Adrenal gland (tissue), 12 donors: ENCODE results near the gene ZNF516. TPM values are rescaled to one million over a fixed set of nuclear protein-coding genes. Genes with fewer than 3 reads are reported as not detected.

Experiments used
- DNase-seq, 7 donors: peaks; one replicate each; pipeline ENCODE4 v3.0.0-alpha.2; 2019 to 2020
- H3K27ac ChIP-seq, 5 donors: fragments of 200-600 bp; sonication (generic) in 4 of 5; 1 replicate in 3 of 5; 2 replicates in 2 of 5; pipeline versions ENCODE4 v1.5.1 to v1.8.0; 2016 to 2020; ENCODE audit warnings: mild to moderate bottlenecking in 1 of 5
- H3K27me3 ChIP-seq: fragments of 200-600 bp; 2 replicates; pipeline ENCODE4 v1.8.0; 2021
- H3K36me3 ChIP-seq, 2 donors: fragments of 200-600 bp; replicated peaks in 1 of 2; 1 replicate in 1 of 2; 2 replicates in 1 of 2; pipeline versions ENCODE4 v1.5.1 to v1.8.0; 2018 to 2022
- H3K4me1 ChIP-seq, 2 donors: fragments of 200-600 bp; replicated peaks in 1 of 2; 1 replicate in 1 of 2; 2 replicates in 1 of 2; pipeline versions ENCODE4 v1.5.1 to v1.8.0; 2018 to 2021
- H3K4me3 ChIP-seq, 4 donors: fragments of 200-600 bp; sonication (generic) in 3 of 4; one replicate each; pipeline ENCODE4 v1.5.1; 2016 to 2018
- H3K9me3 ChIP-seq, 3 donors: fragments of 200-600 bp; sonication (generic) in 1 of 3; replicated peaks in 1 of 3; 1 replicate in 2 of 3; 2 replicates in 1 of 3; pipeline versions ENCODE4 v1.5.1 to v1.8.0; 2016 to 2021
- POLR2A ChIP-seq, 2 donors: fragments of 450-650 bp; IDR thresholded peaks; one replicate each; pipeline ENCODE4 v1.6.1; 2017; ENCODE audit warnings: antibody characterized with exemption in 2 of 2, mild to moderate bottlenecking in 2 of 2, moderate library complexity in 1 of 2
- WGBS, 4 donors: extraction: QIAGEN DNeasy Blood & Tissue Kit in 2 of 4; methylation state at CpG; one replicate each; pipeline versions ENCODE4 v1.1.5 to v1.1.7; 2013 to 2017; 5-methylcytosine and 5-hydroxymethylcytosine counted together
- intact Hi-C, 2 donors: fragments of 100-400 bp; cut with DNase I; formaldehyde crosslinking; loops; one replicate each; pipeline versions ENCODE4 v1.14.1 to v1.15.0; 2022 to 2023
- polyA plus RNA-seq, 3 donors: library from polyadenylated mRNA; stranded (reverse); fragments of 200-250 nt in 2 of 3; fragments of 350-450 nt in 1 of 3; fragmentation: Illumina TruSeq in 1 of 3; extraction: RNeasy Lipid Tissue Mini Kit (QIAGEN cat#74804) in 1 of 3; gene quantifications; one replicate each; pipeline ENCODE4 v1.2.3, GENCODE V29; 2013 to 2014
- total RNA-seq, 9 donors: library from RNA; depleted of rRNA in 4 of 9; stranded (reverse); fragments of >200 nt in 4 of 9; fragments of 120-200 nt in 1 of 9; fragmentation: NEBNext Ultra II Directional in 1 of 9; extraction: Animal tissue kit (Norgen Biotek cat#: 25700) in 1 of 9; gene quantifications; one replicate each; pipeline versions ENCODE4 v1.1.0 to v1.2.4, GENCODE V29; 2013 to 2023
- TF ChIP-seq, protein P1 (sequence below), 6 experiments: fragments of 450-650 bp in 4 of 6; fragments of 200-600 bp in 2 of 6; sonication (generic) in 1 of 6; IDR thresholded peaks; 1 replicate in 5 of 6; 2 replicates in 1 of 6; pipeline versions ENCODE4 v1.5.1 to v1.8.0; 2016 to 2021; ENCODE audit warnings: antibody characterized with exemption in 6 of 6, mild to moderate bottlenecking in 2 of 6, moderate library complexity in 1 of 6
- donor health status: healthy with polysubstance abuse.
- donor health status: Bipolar disorder and iron deficiency.
- donor health status: DM: yes; HTN: yes; CAD: no.
- donor health status: DM: no; HTN: no; CAD: no.
- donor health status: DM: no; HTN: no; CAD: no.
- donor health status: DM: yes; HTN: yes; CAD: no.

The ZNF516 gene
- total and polyA plus RNA-seq, 12 donors, result 8.6 to 60.1 (median 31.0) TPM

DNA sequence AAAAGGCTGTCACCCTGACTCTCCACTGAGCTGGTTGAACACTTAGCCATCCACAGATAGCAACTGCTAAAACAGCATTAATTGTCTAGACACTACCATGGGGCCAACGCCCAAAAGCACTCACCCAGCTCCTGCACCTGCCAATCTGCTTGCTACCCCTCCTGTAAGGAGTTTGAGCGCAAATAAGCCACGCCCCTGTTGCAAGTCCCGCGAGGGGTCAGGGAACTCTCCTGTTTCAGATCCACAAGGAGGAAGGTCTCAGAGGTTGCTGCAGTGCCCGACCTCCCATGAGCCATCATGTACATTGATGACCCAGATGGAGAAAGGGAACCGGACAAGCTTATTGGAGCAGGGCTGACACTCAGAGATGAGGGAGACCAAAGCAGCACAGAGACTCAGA, 106.8 kb downstream of the ZNF516 start:
- peak in 1 of 7 donors; percentile 42 for DNase-seq
- peak overlapping the region in 1 of 5 donors; percentile 2 for H3K27ac ChIP-seq
- no peak for TF ChIP-seq POLR2A (IDR thresholded peaks at IDR 0.05)
- TF ChIP-seq, protein P1, sequence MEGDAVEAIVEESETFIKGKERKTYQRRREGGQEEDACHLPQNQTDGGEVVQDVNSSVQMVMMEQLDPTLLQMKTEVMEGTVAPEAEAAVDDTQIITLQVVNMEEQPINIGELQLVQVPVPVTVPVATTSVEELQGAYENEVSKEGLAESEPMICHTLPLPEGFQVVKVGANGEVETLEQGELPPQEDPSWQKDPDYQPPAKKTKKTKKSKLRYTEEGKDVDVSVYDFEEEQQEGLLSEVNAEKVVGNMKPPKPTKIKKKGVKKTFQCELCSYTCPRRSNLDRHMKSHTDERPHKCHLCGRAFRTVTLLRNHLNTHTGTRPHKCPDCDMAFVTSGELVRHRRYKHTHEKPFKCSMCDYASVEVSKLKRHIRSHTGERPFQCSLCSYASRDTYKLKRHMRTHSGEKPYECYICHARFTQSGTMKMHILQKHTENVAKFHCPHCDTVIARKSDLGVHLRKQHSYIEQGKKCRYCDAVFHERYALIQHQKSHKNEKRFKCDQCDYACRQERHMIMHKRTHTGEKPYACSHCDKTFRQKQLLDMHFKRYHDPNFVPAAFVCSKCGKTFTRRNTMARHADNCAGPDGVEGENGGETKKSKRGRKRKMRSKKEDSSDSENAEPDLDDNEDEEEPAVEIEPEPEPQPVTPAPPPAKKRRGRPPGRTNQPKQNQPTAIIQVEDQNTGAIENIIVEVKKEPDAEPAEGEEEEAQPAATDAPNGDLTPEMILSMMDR (IDR thresholded peaks at IDR 0.05), result no peak
- peaks cover 19 to 24% of the 10 kb centered on the region in 2 donors for H3K4me1 ChIP-seq
- no peaks in the 10 kb centered on the region for H3K27me3 ChIP-seq
- H3K4me3 ChIP-seq, result no peak overlapping the region
- H3K9me3 ChIP-seq, result no peaks in the 10 kb centered on the region
- WGBS, 4 donors, result 97% methylated on average over 7 of the region's 7 CpGs
- intact Hi-C loops, result no loop called here
- no peaks in the 10 kb centered on the region for H3K36me3 ChIP-seq

DNA sequence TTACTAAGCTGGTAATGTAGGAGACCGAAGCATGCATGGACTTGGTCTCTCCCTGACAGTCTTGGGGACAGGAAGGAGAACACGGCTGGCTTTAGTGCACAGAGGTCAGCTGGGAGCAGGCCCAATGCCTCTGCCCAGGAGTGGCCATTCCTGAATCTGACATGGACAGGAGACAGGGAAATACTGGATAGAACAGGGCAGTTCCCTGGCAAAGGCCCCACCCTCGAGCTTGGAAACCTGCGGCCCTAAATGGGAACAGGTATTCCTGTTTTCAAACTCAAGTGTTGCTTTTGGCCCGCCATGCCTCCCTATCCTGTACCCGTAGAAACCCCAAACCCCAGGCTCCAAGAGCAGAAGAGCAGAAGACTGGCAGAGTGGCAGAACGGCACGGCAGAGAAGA, 107.4 kb downstream of the ZNF516 start:
- H3K4me3 ChIP-seq, result no peak overlapping the region
- no peak overlapping the region for H3K27ac ChIP-seq
- intact Hi-C loops, result no loop called here
- no peaks in the 10 kb centered on the region for H3K9me3 ChIP-seq
- peaks cover 19 to 24% of the 10 kb centered on the region in 2 donors for H3K4me1 ChIP-seq
- WGBS, 4 donors, result 92 to 95% (median 93%) methylated on average over 8 of the region's 8 CpGs
- DNase-seq, result peak in 1 of 7 donors; percentile 41
- no peaks in the 10 kb centered on the region for H3K27me3 ChIP-seq
- TF ChIP-seq, protein P1 (IDR thresholded peaks at IDR 0.05), result no peak
- TF ChIP-seq POLR2A (IDR thresholded peaks at IDR 0.05), result no peak
- no peaks in the 10 kb centered on the region for H3K36me3 ChIP-seq

DNA sequence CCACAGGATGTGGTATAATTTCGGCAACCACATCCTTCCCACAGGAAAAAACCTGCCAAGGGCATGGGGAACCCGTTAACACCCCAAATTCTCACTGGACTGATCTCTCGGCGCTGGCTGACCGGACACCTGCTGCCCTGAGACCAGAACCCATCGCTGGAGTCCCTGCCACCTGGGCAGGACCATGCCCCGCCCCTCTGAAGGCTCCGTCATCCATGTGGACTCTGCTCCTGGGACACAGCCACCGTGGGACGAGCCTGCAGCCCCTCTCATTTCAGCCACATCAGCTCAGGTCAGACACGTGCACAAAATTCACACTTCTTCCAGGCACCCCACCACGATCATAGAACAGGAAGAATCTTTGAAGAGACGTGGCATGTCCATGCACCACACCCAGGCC, 108.2 kb downstream of the ZNF516 start:
- H3K27ac ChIP-seq, result no peak overlapping the region
- WGBS, 4 donors, result 79 to 85% (median 81%) methylated on average over 9 to 13 of the region's 13 CpGs
- no peak for TF ChIP-seq POLR2A (IDR thresholded peaks at IDR 0.05)
- TF ChIP-seq, protein P1 (IDR thresholded peaks at IDR 0.05), result no peak
- DNase-seq, result peak in 1 of 7 donors; percentile 49
- H3K27me3 ChIP-seq, result no peaks in the 10 kb centered on the region
- H3K4me3 ChIP-seq, result no peak overlapping the region
- peaks cover 19 to 24% of the 10 kb centered on the region in 2 donors for H3K4me1 ChIP-seq
- H3K9me3 ChIP-seq, result no peaks in the 10 kb centered on the region
- intact Hi-C loops, result no loop called here
- no peaks in the 10 kb centered on the region for H3K36me3 ChIP-seq

DNA sequence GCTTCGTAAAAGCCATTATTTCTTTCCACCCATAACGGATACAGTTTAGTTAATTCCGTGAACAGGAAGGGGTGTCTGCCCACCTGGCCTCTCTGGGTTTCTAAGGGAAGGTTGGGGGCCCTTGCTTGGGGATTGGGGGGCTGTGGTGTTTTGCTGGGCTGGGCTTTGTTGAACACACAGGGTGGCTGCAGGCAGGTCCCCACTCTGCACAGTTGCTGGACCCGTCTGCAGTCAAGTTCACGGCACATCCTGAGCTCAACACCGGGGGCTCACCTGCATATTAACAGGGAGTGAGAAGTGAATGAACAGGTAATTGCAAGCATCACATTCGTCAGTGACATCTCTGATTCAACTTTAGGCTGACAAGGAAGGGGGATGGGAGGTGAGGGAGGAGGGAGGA, 109.0 kb downstream of the ZNF516 start:
- intact Hi-C loops, result no loop called here
- H3K27me3 ChIP-seq, result no peaks in the 10 kb centered on the region
- H3K4me1 ChIP-seq, result peaks cover 19 to 24% of the 10 kb centered on the region in 2 donors
- H3K27ac ChIP-seq, result no peak overlapping the region
- H3K36me3 ChIP-seq, result no peaks in the 10 kb centered on the region
- no peaks in the 10 kb centered on the region for H3K9me3 ChIP-seq
- no peak for TF ChIP-seq POLR2A (IDR thresholded peaks at IDR 0.05)
- TF ChIP-seq, protein P1 (IDR thresholded peaks at IDR 0.05), result no peak
- DNase-seq, result peak in 1 of 7 donors; percentile 20
- 85 to 93% (median 92%) methylated on average over 7 of the region's 7 CpGs for WGBS, 4 donors
- no peak overlapping the region for H3K4me3 ChIP-seq
